ENCODE results near the gene AKT3.

The AKT3 gene

DNA sequence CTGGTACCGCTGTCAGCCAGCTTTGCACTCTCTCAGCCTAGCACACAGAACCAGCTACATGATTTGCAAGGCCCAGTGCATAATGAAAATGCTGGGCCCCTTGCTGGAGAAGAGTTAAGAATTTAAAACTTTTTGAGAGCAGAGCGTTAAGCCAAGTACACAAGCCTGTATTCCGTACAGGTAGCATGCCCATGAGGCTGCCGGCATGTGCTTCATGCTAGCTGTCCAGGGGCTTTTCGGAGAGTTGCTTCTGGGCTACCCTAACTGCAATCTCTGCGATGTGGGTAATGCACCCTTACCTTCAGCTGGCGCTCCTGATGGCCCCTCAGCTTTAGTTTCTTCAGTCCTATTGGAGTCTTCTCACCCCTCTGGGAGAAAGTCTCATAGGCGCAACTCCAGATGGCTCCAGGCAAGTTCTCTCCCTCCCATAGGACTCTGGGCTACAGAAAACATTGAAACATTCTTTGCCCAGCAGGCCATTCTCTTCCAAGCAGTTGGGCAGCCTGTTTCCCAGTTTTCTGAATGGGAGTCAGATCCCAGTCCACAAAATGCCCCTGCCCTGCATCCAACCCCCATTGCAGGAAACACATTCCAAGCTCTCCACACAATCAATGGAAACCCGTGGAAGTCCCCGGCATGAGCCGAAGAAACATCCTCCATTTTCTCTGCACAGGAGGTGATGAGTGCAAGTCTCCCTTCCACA lies 5.7 kb upstream of the AKT3 start:
- Histone ChIP-seq H3K36me3 (ENCODE audit: control insufficient read depth, insufficient read depth, low read length) (no peaks in the 10 kb centered on the region), H3K27ac (ENCODE audit: insufficient read depth, low read depth, low read length, poor library complexity, severe bottlenecking) (no peak overlapping the region), H3K4me1 (ENCODE audit: control insufficient read depth, insufficient read depth, low read length) (peaks cover 15% of the 10 kb centered on the region), H3K9me3 (ENCODE audit: control insufficient read depth, low read length) (no peaks in the 10 kb centered on the region), H3K4me3 (ENCODE audit: insufficient read depth, low read depth, low read length) (no peak overlapping the region), H3K27me3 (ENCODE audit: control insufficient read depth, insufficient read depth, low read length, poor library complexity, severe bottlenecking) (peaks cover 11% of the 10 kb centered on the region)
- 70 to 80% methylated on average over 11 of the region's 11 CpGs for WGBS, 2 experiments

DNA sequence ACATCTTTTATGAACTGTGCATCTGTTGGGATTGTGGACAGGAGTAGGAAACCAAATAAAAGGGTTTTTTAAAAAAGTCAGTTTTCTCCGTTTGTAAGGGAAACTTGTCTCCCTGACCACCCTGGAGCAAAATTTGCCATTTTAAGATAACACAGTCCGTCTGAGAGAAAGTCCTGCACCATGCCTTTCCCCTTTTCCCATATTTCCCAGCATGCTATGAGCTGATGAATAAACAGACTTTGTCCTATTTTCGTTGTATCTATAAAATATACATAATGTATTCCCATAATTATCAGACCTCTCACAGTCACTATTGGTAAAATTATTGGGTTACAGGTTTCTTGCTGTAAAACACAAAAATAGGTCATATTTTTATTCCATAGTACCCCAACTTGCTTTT lies 1.7 kb upstream of the AKT3 start:
- no peak overlapping the region for H3K27ac ChIP-seq (ENCODE audit: insufficient read depth, low read depth, low read length, poor library complexity, severe bottlenecking)
- WGBS, 2 experiments, result 71 to 78% methylated on average over 2 to 3 of the region's 3 CpGs
- no peaks in the 10 kb centered on the region for H3K36me3 ChIP-seq (ENCODE audit: control insufficient read depth, insufficient read depth, low read length)
- H3K4me3 ChIP-seq (ENCODE audit: insufficient read depth, low read depth, low read length), result peak overlapping the region; percentile 58
- H3K9me3 ChIP-seq (ENCODE audit: control insufficient read depth, low read length), result no peaks in the 10 kb centered on the region
- peaks cover 15% of the 10 kb centered on the region for H3K4me1 ChIP-seq (ENCODE audit: control insufficient read depth, insufficient read depth, low read length)
- H3K27me3 ChIP-seq (ENCODE audit: control insufficient read depth, insufficient read depth, low read length, poor library complexity, severe bottlenecking), result peaks cover 11% of the 10 kb centered on the region

DNA sequence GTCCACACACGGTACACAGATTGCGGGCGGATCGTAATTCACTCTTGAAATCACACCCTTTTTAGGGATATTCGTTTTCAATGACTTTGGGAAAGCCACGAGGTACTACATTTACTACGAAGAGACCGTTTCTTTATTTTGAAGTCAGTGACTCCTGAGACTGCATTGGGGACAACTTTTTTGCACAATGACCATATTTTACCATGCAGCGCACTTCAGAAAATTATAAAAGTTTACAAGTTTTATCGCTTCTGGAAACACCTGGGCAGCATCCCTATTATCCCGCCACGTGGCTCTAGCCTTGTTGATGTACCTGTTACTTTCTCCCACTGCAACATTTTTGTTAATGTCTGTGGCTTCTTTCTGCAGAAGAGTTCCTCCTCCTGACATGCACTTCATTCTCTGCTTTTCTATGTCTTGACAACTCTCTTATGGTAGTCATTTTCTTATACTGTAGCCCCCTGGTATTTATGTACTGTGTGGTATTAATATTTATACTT lies 1.3 kb upstream of the AKT3 start:
- Histone ChIP-seq H3K27ac (ENCODE audit: insufficient read depth, low read depth, low read length, poor library complexity, severe bottlenecking) (peak overlapping the region; percentile 86), H3K9me3 (ENCODE audit: control insufficient read depth, low read length) (no peaks in the 10 kb centered on the region), H3K4me3 (ENCODE audit: insufficient read depth, low read depth, low read length) (peak overlapping the region; percentile 58), H3K27me3 (ENCODE audit: control insufficient read depth, insufficient read depth, low read length, poor library complexity, severe bottlenecking) (peaks cover 11% of the 10 kb centered on the region), H3K36me3 (ENCODE audit: control insufficient read depth, insufficient read depth, low read length) (no peaks in the 10 kb centered on the region), H3K4me1 (ENCODE audit: control insufficient read depth, insufficient read depth, low read length) (peaks cover 15% of the 10 kb centered on the region)
- 12 to 14% methylated on average over 12 of the region's 12 CpGs for WGBS, 2 experiments

DNA sequence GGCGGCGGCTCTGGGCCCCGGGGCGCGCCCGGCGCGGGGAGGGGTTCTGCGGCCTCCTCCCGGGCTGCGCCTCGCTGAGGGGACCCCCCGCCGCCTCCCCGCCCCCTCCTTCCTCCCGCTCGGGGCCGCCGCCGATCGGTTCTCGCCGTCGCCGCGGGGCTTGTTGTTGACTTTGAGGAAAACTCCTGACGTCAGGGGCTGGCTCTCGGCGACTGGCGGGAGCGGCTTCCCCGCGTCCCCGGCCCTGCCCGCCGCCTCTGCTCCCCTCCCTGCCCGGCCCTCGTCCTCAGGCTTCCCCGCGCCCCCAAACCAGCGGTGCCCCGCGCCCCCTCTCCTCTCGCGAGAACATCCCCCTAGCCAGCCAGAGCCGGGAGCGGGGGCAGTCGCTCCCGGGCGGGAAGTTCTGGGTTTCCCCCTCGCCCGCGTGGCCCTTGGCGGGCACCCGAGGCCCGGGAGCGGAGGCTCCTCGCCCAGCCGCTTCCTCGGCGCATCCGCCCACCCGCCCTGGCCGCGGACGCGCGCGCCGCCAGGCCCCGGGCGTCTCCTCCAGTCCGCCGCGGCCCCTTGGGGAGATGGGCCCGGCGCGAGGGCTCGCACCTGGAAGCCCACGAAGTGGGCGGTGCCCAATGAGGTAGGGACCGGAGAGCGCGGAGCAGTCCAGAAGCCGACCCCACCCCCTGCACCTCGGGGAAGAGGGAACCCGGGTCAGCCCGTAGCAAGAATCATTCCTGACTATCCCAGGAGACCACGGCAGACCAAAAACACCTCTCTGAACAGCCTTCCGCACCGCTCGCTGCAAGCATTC lies 611 bp upstream of the AKT3 start:
- no peaks in the 10 kb centered on the region for H3K36me3 ChIP-seq (ENCODE audit: control insufficient read depth, insufficient read depth, low read length)
- no peaks in the 10 kb centered on the region for H3K9me3 ChIP-seq (ENCODE audit: control insufficient read depth, low read length)
- 0% methylated on average over 92 of the region's 92 CpGs for WGBS, 2 experiments
- peaks cover 11% of the 10 kb centered on the region for H3K27me3 ChIP-seq (ENCODE audit: control insufficient read depth, insufficient read depth, low read length, poor library complexity, severe bottlenecking)
- peak overlapping the region; percentile 86 for H3K27ac ChIP-seq (ENCODE audit: insufficient read depth, low read depth, low read length, poor library complexity, severe bottlenecking)
- H3K4me1 ChIP-seq (ENCODE audit: control insufficient read depth, insufficient read depth, low read length), result peaks cover 9% of the 10 kb centered on the region
- H3K4me3 ChIP-seq (ENCODE audit: insufficient read depth, low read depth, low read length), result peak overlapping the region; percentile 58

DNA sequence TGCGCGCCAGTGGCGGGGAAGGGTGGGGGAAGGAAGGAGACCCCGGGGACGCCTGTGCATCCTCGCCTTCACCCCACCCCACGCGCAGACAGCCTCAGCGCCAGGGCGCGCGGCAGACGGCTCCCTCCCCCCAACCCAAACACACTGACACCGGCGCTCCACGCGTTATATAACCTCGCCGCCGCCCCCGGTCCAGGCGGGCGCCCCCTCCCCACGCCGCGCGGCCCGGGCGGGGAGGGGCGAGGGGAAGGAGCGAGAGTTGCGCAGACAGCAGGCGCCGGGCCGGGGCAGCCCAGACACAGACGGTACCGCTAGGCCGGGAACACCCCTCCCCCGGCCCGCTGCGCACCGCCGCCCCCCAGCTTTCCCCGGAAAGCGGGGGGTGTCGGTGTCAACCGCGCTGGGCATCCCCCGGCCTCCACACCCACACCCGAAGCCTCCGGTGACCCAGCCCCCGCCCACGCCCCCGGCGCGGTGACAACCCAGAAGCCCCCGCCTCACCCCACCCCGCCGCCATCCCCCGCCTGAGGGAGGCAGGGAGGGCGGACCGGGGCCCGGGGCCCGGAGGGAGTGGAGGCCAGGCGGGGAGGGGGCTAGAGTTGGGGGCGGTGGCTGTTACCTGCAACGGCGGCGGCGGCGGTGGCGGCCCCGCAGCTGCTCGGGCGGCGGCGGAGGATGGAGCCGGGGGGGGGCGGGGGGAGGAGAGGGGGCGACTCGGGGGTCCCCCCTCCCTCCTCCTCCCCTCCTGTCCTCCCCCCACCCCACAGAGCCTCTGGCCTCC lies 432 bp downstream of the AKT3 start:
- 0% methylated on average over 64 to 65 of the region's 81 CpGs for WGBS, 2 experiments
- Histone ChIP-seq H3K36me3 (ENCODE audit: control insufficient read depth, insufficient read depth, low read length) (no peaks in the 10 kb centered on the region), H3K27ac (ENCODE audit: insufficient read depth, low read depth, low read length, poor library complexity, severe bottlenecking) (peak overlapping the region; percentile 86), H3K4me1 (ENCODE audit: control insufficient read depth, insufficient read depth, low read length) (peaks cover 4% of the 10 kb centered on the region), H3K27me3 (ENCODE audit: control insufficient read depth, insufficient read depth, low read length, poor library complexity, severe bottlenecking) (peaks cover 11% of the 10 kb centered on the region), H3K4me3 (ENCODE audit: insufficient read depth, low read depth, low read length) (peak overlapping the region; percentile 58), H3K9me3 (ENCODE audit: control insufficient read depth, low read length) (no peaks in the 10 kb centered on the region)

DNA sequence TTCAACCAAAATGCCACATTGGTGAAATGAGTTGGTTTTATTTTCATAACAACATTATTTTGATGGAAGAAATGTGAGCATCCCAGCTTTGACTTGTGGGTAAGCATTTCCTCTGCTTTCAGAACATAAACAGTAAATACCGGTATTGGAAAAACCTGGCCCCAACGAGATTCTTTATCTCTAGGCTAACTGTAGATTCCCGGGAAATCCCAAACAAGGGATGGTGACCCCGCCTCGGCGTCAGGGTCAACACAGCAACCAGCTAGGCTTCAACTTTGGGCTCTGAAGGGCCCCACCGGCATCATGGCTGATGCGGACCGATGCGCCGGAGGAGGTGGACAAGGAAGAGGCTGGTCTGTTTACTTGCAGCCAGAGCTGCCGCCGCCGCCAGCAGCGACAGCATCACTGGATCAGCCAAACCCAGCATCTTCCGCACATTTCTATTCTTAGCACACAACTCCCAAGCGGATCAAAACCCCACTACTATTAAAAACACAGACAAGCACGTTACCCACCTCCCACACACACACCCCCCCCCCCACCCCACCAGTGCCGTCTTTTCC lies 1.1 kb downstream of the AKT3 start:
- peaks cover 11% of the 10 kb centered on the region for H3K27me3 ChIP-seq (ENCODE audit: control insufficient read depth, insufficient read depth, low read length, poor library complexity, severe bottlenecking)
- H3K36me3 ChIP-seq (ENCODE audit: control insufficient read depth, insufficient read depth, low read length), result no peaks in the 10 kb centered on the region
- no peaks in the 10 kb centered on the region for H3K9me3 ChIP-seq (ENCODE audit: control insufficient read depth, low read length)
- peak overlapping the region; percentile 86 for H3K27ac ChIP-seq (ENCODE audit: insufficient read depth, low read depth, low read length, poor library complexity, severe bottlenecking)
- H3K4me3 ChIP-seq (ENCODE audit: insufficient read depth, low read depth, low read length), result peak overlapping the region; percentile 58
- H3K4me1 ChIP-seq (ENCODE audit: control insufficient read depth, insufficient read depth, low read length), result peaks cover 4% of the 10 kb centered on the region
- 0 to 1% methylated on average over 18 of the region's 19 CpGs for WGBS, 2 experiments

DNA sequence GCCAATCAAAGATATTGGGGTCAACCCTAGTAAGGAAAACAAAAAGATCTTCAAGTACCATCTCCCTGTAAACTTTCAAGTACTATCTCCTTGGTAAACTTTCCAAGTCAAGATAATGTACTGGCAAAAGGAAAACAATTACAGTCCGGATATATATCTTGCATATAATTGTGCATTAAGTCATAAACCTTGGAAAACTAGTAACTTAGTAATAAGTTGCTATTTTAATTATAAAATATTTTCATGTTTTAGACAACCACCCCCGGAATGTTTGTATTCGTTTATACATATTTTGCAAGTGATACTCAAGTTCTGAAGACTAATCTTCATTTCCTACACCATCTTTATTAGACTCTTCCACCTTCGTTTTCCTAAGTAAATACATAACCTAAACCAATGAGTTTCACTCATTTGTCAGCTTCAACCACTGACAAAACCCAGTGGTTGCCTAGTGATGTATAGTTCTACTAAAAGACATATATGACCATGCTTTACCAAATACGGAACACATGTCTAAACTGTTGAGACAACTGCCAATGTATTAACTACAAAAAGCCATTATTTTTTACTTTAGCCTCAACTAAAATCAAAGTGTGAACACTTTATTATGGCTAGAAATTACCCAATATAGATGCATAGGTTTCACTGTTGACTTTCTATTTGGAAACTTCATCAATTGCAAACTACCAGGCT lies 1.7 kb downstream of the AKT3 start:
- 84 to 87% methylated on average over 4 to 5 of the region's 5 CpGs for WGBS, 2 experiments
- no peak overlapping the region for H3K27ac ChIP-seq (ENCODE audit: insufficient read depth, low read depth, low read length, poor library complexity, severe bottlenecking)
- peak overlapping the region; percentile 58 for H3K4me3 ChIP-seq (ENCODE audit: insufficient read depth, low read depth, low read length)
- H3K4me1 ChIP-seq (ENCODE audit: control insufficient read depth, insufficient read depth, low read length), result peaks cover 4% of the 10 kb centered on the region
- H3K27me3 ChIP-seq (ENCODE audit: control insufficient read depth, insufficient read depth, low read length, poor library complexity, severe bottlenecking), result peaks cover 11% of the 10 kb centered on the region
- no peaks in the 10 kb centered on the region for H3K9me3 ChIP-seq (ENCODE audit: control insufficient read depth, low read length)
- no peaks in the 10 kb centered on the region for H3K36me3 ChIP-seq (ENCODE audit: control insufficient read depth, insufficient read depth, low read length)

DNA sequence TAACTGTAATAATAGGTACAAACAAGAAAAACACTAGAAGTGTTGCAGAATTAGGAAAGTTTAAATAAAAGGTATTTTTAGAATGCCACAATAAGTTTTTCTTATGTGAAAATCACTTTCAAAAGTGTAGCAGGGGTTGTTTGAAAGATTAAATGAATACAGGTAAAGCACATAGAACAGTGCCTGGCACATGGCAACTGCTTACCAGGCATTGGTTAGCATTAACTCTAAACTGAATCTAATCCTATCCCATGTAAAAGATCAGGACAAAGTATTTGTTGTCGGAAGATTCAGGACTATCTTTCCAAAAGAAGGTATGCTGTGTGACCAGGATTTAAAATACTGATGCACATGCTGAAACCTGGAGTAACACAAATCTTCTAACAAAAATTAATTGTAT lies 3.3 kb downstream of the AKT3 start:
- WGBS, 2 experiments, result 100% methylated on average over 1 of the region's 1 CpG
- H3K27me3 ChIP-seq (ENCODE audit: control insufficient read depth, insufficient read depth, low read length, poor library complexity, severe bottlenecking), result peaks cover 5% of the 10 kb centered on the region
- H3K9me3 ChIP-seq (ENCODE audit: control insufficient read depth, low read length), result no peaks in the 10 kb centered on the region
- no peak overlapping the region for H3K27ac ChIP-seq (ENCODE audit: insufficient read depth, low read depth, low read length, poor library complexity, severe bottlenecking)
- no peak overlapping the region for H3K4me3 ChIP-seq (ENCODE audit: insufficient read depth, low read depth, low read length)
- H3K36me3 ChIP-seq (ENCODE audit: control insufficient read depth, insufficient read depth, low read length), result no peaks in the 10 kb centered on the region
- peaks cover 4% of the 10 kb centered on the region for H3K4me1 ChIP-seq (ENCODE audit: control insufficient read depth, insufficient read depth, low read length)

DNA sequence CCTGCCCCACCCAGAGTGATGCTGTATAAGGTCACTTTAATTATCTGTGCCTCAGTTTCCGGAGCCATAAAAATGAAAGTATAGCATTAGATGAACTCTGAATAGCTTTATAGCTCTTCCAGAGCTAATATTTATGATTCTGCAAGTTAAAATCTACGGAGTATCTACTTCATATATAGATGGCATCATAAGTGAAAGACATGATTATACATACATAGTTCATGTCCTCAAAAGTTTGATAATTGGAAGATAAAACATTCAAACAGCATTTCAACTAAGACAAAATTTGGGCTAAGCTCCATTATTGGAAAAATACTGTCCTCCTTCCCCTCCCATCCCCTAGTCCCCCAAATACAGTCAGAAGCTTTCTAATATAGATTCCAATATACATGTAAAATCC lies 4.2 kb downstream of the AKT3 start:
- Histone ChIP-seq H3K9me3 (ENCODE audit: control insufficient read depth, low read length) (no peaks in the 10 kb centered on the region), H3K4me3 (ENCODE audit: insufficient read depth, low read depth, low read length) (no peak overlapping the region), H3K27ac (ENCODE audit: insufficient read depth, low read depth, low read length, poor library complexity, severe bottlenecking) (no peak overlapping the region), H3K36me3 (ENCODE audit: control insufficient read depth, insufficient read depth, low read length) (no peaks in the 10 kb centered on the region), H3K27me3 (ENCODE audit: control insufficient read depth, insufficient read depth, low read length, poor library complexity, severe bottlenecking) (no peaks in the 10 kb centered on the region), H3K4me1 (ENCODE audit: control insufficient read depth, insufficient read depth, low read length) (no peaks in the 10 kb centered on the region)
- WGBS, 2 experiments, result 100% methylated on average over 1 of the region's 2 CpGs

All from ectodermal cell (in vitro differentiated cells).